Esophagus squamous epithelium (tissue), 4 donors: ENCODE data around the gene MID2.

ENCODE experiments used
- CTCF ChIP-seq, 6 experiments: fragments of 450-650 bp in 4 of 6; fragments of 200-600 bp in 2 of 6; sonication (generic) in 2 of 6; IDR thresholded peaks; one replicate each; pipeline ENCODE4 v1.5.1; 2016 to 2019; ENCODE audit warnings: antibody characterized with exemption in 6 of 6, mild to moderate bottlenecking in 4 of 6, moderate library complexity in 4 of 6
- POLR2A ChIP-seq, 4 donors: fragments of 450-650 bp; IDR thresholded peaks; one replicate each; pipeline ENCODE4 v1.6.1; 2017; ENCODE audit warnings: antibody characterized with exemption in 4 of 4, mild to moderate bottlenecking in 4 of 4, moderate library complexity in 3 of 4

GRCh38 chrX:107861056-107861455 is 35.4 kb downstream of the MID2 start:
- no peak for TF ChIP-seq CTCF (IDR thresholded peaks at IDR 0.05)
- no peak for TF ChIP-seq POLR2A (IDR thresholded peaks at IDR 0.05)
